Adipocyte (in vitro differentiated cells): ENCODE data around the gene BCO1.

Experiments
- DNase-seq: peaks from one replicate; pipeline ENCODE4 v3.0.0-alpha.2; 2015; ENCODE audit warnings: low read depth
- H3K27me3 ChIP-seq: replicated peaks from 2 replicates; pipeline ENCODE4 v1.7.0; 2013; ENCODE audit warnings: mild to moderate bottlenecking, low read length, moderate library complexity; ENCODE audit not compliant: control insufficient read depth, insufficient read depth
- H3K36me3 ChIP-seq: 2 replicates; pipeline ENCODE4 v1.7.0; 2013; ENCODE audit warnings: low read length, mild to moderate bottlenecking, moderate library complexity; ENCODE audit not compliant: control insufficient read depth, insufficient read depth, severe bottlenecking
- H3K4me1 ChIP-seq: 2 replicates; pipeline ENCODE4 v1.7.0; 2013; ENCODE audit warnings: mild to moderate bottlenecking, low read length, moderate library complexity; ENCODE audit not compliant: control insufficient read depth, insufficient read depth
- H3K4me3 ChIP-seq: 2 replicates; pipeline ENCODE4 v1.7.0; 2013; ENCODE audit warnings: mild to moderate bottlenecking, low read length, moderate library complexity
- H3K9ac ChIP-seq: 2 replicates; pipeline ENCODE4 v1.7.0; 2013; ENCODE audit warnings: mild to moderate bottlenecking, low read length, moderate library complexity
- H3K9me3 ChIP-seq: 2 replicates; pipeline ENCODE4 v1.7.0; 2013; ENCODE audit warnings: mild to moderate bottlenecking, low read length, moderate library complexity; ENCODE audit not compliant: control insufficient read depth

BCO1 gene

DNA sequence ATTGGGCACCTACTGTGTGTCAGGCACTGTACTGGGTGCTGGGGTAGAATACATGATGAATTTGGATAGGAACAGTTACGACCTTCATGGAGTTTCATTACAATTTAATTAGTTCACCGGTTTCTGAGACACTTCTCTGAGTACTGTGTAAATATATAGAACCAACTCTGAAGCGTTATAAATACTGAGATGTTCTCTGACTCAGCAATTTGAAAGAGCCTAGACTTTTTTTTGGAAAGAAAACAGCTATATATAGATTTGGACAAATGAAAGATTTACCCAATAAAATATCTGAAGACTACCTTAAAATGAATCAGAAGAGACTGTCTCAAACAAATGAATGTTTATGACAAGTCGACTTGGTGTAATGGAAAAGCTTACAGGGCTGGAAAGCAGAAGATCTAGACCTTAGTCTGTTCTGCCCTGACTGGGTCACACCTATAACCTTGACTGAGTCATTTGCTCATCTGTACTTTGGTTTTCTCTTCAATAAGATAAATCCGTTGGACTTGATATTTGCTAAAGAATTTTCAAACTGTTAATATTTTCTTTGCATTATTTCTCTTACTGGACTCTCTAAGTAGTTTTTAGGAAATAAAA is 71.7 kb downstream of the BCO1 start:
- Histone ChIP-seq H3K36me3 (no peaks in the 10 kb centered on the region), H3K9me3 (no peaks in the 10 kb centered on the region), H3K27me3 (no peaks in the 10 kb centered on the region), H3K9ac (no peak overlapping the region), H3K4me3 (no peak overlapping the region), H3K4me1 (peaks cover 10% of the 10 kb centered on the region)
- no peak for DNase-seq

DNA sequence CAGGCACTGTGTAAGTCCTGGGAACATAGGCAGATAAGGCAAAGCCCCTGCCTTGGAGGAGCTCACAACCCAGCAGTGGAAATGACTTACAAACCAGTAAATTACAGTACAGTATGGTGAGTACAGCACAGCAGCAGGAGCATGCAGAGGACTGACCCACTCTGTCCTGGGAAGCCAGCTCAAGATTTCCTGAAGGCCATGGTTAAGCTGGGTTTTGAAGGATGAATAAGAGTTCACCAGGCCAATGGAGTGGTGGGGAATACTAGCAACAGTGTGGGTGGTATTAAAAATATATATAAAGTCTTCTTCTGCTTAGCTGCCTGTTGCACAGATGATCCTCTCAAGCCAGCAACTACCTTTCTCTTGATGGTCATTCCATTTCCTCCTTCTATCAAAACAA is 73.3 kb downstream of the BCO1 start:
- Histone ChIP-seq H3K27me3 (no peaks in the 10 kb centered on the region), H3K9me3 (no peaks in the 10 kb centered on the region), H3K4me3 (no peak overlapping the region), H3K4me1 (peaks cover 14% of the 10 kb centered on the region), H3K36me3 (no peaks in the 10 kb centered on the region), H3K9ac (no peak overlapping the region)
- DNase-seq: no peak

- peaks cover 14% of the 10 kb centered on the region for H3K4me1 ChIP-seq
- H3K9ac ChIP-seq: peak overlapping the region; percentile 93
- H3K4me3 ChIP-seq: peak overlapping the region; percentile 100
- peak; percentile 40 for DNase-seq
- H3K36me3 ChIP-seq: no peaks in the 10 kb centered on the region
- no peaks in the 10 kb centered on the region for H3K27me3 ChIP-seq
- no peaks in the 10 kb centered on the region for H3K9me3 ChIP-seq
Measured at GRCh38 chr16:81313701-81314602, 75.5 kb downstream of the BCO1 start.

DNA sequence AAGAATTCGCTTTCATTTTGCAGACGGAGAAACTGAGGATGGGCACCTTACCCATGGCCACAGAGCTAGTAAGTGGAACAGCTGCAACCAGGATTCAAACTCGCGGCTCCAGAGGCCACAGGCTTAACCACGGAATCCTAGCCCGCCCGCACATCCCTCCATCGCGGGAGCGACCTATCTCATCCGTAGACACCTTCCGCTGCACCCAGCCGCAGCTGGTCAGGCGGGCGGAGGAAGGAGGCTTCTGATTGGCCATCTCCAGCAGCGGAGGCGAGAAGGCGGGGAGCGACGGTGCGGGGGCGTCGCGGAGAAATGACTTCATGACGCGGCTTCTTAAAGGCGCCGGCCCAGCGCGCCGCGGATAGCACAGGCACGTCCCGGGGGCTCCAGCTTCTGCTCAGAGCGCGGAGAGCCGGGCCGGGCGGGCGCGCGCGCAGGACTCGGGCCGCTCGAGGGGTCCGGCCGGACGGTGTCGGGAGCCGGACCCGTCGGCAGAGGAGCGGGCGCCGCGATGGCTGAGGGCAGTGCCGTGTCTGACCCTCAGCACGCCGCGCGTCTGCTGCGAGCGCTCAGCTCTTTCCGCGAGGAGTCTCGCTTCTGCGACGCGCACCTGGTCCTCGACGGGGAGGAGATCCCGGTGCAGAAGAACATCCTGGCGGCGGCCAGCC is 76.2 kb downstream of the BCO1 start, which contains the start of gene GAN:
Gene GAN, plus strand, starts transcription at position 360 of the 668 bp plus-strand sequence. Its CDS starts 152 bp downstream, at position 512.
- peaks cover 21% of the 10 kb centered on the region for H3K4me1 ChIP-seq
- H3K27me3 ChIP-seq: no peaks in the 10 kb centered on the region
- H3K4me3 ChIP-seq: peak within 1 kb of the TSS; percentile 100
- H3K9me3 ChIP-seq: no peaks in the 10 kb centered on the region
- H3K36me3 ChIP-seq: no peaks in the 10 kb centered on the region
- H3K9ac ChIP-seq: peak within 1 kb of the TSS; percentile 93
- DNase-seq: peak; percentile 98

GRCh38 chr16:81315271-81316175 is 77.0 kb downstream of the BCO1 start:
- Histone ChIP-seq H3K4me1 (peaks cover 29% of the 10 kb centered on the region), H3K4me3 (peak overlapping the region; percentile 100), H3K9me3 (no peaks in the 10 kb centered on the region), H3K27me3 (no peaks in the 10 kb centered on the region), H3K36me3 (no peaks in the 10 kb centered on the region), H3K9ac (peak overlapping the region; percentile 93)
- peak; percentile 91 for DNase-seq

DNA sequence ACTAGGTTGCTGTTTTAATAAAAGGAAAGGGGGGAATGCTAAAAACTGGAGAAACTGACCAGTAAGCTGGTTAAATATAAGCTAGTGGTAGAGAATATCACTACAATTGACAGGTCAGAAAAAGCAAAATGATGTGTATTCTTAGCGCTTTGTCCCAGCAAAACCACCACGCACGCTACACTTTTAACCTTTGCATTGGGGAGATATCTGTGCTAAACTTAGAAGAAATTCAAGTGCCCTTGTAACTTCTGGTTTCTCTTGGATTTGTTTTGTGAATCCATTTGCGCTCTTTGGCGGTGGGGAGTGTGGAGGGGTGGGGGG is 77.6 kb downstream of the BCO1 start:
- peak; percentile 10 for DNase-seq
- no peaks in the 10 kb centered on the region for H3K27me3 ChIP-seq
- no peaks in the 10 kb centered on the region for H3K9me3 ChIP-seq
- peak overlapping the region; percentile 100 for H3K4me3 ChIP-seq
- peak overlapping the region; percentile 93 for H3K9ac ChIP-seq
- peaks cover 35% of the 10 kb centered on the region for H3K4me1 ChIP-seq
- H3K36me3 ChIP-seq: no peaks in the 10 kb centered on the region

- no peaks in the 10 kb centered on the region for H3K36me3 ChIP-seq
- H3K27me3 ChIP-seq: no peaks in the 10 kb centered on the region
- H3K4me1 ChIP-seq: peaks cover 40% of the 10 kb centered on the region
- H3K4me3 ChIP-seq: no peak overlapping the region
- H3K9ac ChIP-seq: no peak overlapping the region
- DNase-seq: no peak
- H3K9me3 ChIP-seq: no peaks in the 10 kb centered on the region
Measured at GRCh38 chr16:81318711-81319110, 80.2 kb downstream of the BCO1 start.

DNA sequence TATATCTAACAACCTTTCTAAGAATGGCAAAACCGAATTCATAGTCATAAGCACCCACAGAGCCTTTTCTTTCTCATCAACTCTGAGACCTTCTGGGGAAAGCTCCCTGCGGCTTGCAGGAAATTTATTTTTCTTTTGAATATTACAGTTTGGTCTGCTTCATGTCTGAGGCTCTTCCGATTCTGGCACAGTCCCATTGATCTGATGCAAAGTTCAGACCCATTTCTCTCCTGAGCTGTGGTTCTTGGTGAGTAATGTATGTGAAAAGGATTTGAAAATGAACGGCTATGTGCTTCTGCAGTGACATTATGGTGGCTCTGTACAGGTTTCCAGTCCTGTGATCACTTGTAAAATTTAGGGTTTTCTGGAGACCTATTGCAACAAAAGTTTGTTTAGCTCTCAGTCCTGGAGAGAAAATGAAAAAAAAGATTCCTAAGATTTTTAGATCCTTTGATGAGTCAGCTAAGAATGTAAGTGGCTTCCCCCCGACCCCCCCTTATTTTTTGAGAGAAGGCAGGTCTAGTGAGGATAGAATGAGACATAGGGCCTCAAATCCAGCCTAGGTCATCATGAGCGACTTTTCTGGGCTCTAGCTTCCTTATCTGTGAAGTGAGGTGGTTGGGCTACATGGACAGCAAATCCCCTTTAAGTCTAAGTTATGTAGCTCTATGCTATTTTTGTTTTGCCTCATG is 80.9 kb downstream of the BCO1 start:
- peak; percentile 72 for DNase-seq
- Histone ChIP-seq H3K9me3 (no peaks in the 10 kb centered on the region), H3K27me3 (no peaks in the 10 kb centered on the region)

GRCh38 chr16:81321039-81321438 is 82.5 kb downstream of the BCO1 start:
- Histone ChIP-seq H3K27me3 (no peaks in the 10 kb centered on the region), H3K4me1 (peaks cover 32% of the 10 kb centered on the region), H3K36me3 (no peaks in the 10 kb centered on the region), H3K9me3 (no peaks in the 10 kb centered on the region), H3K4me3 (no peak overlapping the region), H3K9ac (no peak overlapping the region)
- DNase-seq: peak; percentile 10

More for the DNA sequence above, 80.9 kb downstream of the BCO1 start:
- Histone ChIP-seq H3K4me3 (no peak overlapping the region), H3K4me1 (peaks cover 34% of the 10 kb centered on the region), H3K36me3 (no peaks in the 10 kb centered on the region), H3K9ac (peak overlapping the region; percentile 57)

GRCh38 chr16:81321536-81321935 is 83.0 kb downstream of the BCO1 start:
- no peak for DNase-seq
- Histone ChIP-seq H3K36me3 (no peaks in the 10 kb centered on the region), H3K27me3 (no peaks in the 10 kb centered on the region), H3K9me3 (no peaks in the 10 kb centered on the region), H3K4me3 (no peak overlapping the region), H3K4me1 (peaks cover 30% of the 10 kb centered on the region), H3K9ac (no peak overlapping the region)
